Measurements from ENCODE around the gene SAP30BP.

GRCh38 chr17:75665981-75666380, 1.2 kb upstream of the SAP30BP start:
- TF ChIP-seq POLR2A (IDR thresholded peaks at IDR 0.05; ENCODE audit: low read depth, low read length) (no peak), MAX (IDR thresholded peaks at IDR 0.05; ENCODE audit: insufficient read depth, insufficient read length) (no peak), CTCF (IDR thresholded peaks at IDR 0.05; ENCODE audit: extremely low read depth in 1 of 2, insufficient read depth in 1 of 2, low read depth in 1 of 2, low read length in 2 of 2) (no peak)

Data from endothelial cell of umbilical vein (primary cell).